Kidney capillary endothelial cell (primary cell): Measurements from ENCODE around the gene GLIS2.

Experiments used
- DNase-seq: peaks from one replicate; pipeline ENCODE4 v3.0.0-alpha.2; 2018; ENCODE audit warnings: low spot score

GLIS2 gene

DNA sequence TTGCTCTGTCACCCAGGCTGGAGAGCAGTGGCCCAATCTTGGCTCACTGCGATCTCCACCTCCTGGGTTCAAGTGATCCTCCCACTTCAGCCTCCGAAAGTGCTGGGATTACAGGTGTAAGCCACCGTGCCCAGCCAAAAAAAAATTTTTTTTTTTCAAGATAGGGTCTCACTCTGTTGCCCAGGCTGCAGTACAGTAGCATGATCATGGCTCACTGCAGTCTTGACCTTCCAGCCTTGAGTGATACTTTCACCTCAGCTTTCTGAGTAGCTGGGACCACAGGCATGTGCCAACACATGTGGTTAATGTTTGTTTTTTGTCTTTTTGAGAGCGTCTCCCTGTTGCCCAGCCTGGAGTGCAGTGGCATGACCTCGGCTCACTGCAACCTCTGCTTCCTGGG lies 37.0 kb downstream of the GLIS2 start:
- DNase-seq = no peak

DNA sequence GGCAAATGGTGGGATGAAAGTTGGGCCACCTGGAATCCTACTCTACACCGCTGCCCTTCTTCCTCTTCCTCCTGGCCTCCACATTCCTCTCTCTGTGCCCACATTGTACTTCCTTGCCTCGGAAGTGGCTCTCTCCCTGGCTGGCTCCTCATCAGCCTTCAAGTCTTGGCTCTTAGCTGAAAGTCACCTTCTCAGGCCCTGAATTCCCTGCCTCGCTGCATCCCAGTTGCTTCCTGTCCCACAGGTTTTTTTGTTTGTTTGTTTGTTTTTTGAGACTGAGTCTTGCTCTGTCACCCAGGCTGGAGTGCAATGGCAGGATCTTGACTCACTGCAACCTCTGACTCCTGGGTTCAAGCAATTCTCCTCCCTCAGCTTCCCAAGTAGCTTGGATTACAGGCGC lies 37.8 kb downstream of the GLIS2 start:
- peak; percentile 52 for DNase-seq

DNA sequence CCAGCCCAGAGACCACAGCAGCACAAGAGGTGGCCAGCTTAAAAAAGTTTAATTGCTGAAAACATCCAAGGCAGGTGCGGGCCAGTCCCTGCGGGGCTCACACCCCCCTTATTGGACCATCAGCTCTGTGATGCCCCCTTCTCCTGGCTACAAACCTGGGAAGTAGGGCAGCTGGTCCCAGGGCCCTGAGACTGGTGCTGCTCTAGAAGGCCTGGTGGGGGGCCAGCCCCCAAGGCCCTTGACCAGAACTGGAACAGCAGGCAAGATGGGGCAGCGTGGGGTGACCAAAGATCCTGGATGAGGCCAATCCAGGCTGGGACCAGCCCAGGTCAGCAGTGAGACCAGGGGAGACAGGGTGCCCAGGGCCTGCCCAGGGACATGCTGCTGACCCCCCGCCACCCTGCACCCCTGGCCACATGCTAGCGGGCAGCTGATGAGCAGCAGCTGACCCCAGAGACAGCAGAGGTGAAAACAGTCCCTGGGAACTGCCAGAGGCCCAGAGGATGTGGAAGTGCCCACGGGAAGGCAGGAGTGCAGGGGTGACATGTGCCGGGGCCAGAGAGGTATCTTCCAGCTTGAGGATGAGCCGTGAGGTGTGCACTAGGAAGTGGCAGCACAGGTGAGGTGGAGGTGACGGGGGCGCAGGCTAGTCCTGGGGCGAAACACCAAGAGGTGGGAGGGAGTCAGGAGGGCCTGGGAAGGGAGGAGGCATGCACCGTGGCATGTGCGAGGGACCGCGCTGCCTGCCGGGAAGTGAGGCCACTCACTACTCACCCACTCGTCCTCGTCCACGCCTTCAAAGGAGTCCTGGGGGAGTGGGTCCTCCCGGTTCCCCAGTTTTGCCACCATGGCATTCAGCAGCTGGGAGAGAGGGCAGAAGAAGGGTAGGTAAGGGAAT lies 38.9 kb downstream of the GLIS2 start:
- no peak for DNase-seq

DNA sequence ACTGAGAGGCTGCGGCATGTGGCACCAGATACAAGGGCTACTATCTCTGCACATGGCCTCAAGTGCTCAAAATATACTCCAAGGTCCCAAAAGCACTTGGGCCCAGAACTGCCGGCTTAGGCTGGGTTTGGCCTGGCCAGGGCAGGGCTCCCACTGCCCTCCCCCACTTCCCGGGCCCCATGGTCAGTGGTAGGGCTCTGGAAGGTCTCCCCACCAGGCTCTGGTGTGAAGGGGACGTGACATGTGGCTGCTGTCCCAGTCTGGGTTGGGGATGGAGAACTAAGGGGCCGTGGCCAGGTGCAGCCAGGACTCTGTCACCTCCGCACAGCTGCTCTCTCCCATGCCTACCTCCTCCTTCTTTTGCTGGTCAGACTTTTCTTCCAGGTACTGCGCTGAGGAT lies 41.0 kb downstream of the GLIS2 start:
- DNase-seq = no peak

DNA sequence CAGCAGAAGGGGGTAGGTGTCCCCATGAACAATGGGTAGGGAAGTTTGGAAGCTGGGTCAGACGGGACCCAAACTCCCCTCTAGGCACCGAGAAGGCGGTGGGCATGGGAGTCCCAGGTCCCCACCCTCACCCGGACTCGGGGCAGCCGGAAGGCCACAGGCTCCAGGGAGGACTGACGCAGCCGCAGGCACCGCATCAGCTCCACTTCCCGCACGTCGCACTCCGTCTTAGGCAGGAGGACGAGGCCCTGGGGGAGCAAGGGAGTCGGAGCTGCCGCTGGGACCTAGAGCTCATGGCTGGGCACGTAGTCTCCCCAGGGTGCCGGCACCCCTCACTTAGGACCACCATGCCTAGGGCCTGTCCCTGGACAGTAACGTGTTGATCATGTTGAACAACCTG lies 42.4 kb downstream of the GLIS2 start:
- no peak for DNase-seq

DNA sequence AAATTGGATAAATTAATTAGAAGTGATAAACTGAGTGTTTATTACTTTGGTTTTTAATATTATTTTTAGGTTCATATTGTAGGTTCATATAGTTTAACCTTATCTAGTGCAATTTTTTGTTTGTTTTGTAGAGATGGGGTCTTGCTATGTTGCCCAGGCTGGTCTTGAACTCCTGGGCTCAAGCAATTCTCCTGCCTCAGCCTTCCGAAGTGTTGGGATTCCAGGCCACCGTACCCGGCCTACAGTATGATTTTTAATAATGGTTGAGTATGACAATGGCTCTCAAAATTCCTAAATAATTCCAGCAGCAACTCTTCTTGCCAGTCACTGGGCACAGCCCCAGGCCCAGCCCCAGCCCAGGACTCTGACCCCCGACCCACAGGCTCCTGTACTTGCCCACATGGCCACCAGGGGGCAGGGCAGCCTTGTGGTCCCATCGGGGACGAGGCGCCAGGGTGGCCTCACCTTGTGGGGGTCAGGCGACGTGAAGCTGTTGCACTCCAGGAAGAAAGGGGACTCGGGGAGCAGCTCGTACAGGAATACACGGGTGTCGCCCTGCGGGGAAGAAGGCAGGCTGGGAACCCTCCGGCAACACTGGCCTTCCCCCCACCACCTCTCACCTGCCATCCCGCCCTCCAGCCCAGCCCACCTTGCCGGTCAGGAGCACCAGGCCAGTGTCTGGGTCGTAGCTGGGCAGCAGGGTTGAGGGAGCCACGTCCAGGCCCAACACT lies 43.1 kb downstream of the GLIS2 start:
- peak; percentile 37 for DNase-seq

DNA sequence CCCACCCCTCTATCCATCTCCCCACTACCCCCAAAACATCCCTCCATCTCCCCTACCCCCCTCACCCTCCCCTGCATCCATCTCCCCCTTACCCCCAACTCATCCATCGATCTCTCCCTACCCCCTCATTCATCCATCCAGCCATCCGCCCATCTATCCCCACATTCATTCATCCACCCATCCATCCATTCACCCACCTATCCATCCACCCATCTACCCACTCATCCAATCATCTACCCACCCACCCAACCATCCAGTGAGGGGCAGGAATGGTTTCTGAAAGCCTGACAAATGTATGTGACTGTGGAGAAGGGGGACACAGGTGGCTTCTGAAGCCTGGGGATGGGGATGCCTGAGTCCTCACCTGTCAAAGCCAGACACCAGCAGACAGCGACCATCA lies 44.0 kb downstream of the GLIS2 start:
- DNase-seq = no peak

DNA sequence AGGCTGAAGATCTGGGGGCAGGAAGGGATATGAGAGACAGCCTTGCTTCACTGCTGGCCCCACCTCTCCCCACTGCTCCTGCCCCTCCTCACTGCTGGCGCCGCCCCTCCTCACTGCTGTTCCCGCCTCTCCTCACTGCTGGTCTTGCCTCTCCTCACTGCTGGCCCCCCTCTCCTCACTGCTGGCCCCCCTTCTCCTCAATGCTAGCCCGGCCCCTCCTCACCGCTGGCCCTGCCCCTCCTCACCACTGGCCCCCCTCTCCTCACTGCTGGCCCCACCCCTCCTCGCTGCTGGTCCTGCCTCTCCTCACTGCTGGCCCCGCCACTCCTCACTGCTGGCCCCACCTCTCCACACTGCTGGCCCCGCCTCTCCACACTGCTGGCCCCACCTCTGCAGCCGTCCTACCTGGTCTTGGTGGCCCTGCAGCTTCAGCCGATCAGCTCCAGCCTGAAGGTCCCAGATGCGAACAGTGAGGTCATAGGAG lies 44.7 kb downstream of the GLIS2 start:
- DNase-seq = no peak

DNA sequence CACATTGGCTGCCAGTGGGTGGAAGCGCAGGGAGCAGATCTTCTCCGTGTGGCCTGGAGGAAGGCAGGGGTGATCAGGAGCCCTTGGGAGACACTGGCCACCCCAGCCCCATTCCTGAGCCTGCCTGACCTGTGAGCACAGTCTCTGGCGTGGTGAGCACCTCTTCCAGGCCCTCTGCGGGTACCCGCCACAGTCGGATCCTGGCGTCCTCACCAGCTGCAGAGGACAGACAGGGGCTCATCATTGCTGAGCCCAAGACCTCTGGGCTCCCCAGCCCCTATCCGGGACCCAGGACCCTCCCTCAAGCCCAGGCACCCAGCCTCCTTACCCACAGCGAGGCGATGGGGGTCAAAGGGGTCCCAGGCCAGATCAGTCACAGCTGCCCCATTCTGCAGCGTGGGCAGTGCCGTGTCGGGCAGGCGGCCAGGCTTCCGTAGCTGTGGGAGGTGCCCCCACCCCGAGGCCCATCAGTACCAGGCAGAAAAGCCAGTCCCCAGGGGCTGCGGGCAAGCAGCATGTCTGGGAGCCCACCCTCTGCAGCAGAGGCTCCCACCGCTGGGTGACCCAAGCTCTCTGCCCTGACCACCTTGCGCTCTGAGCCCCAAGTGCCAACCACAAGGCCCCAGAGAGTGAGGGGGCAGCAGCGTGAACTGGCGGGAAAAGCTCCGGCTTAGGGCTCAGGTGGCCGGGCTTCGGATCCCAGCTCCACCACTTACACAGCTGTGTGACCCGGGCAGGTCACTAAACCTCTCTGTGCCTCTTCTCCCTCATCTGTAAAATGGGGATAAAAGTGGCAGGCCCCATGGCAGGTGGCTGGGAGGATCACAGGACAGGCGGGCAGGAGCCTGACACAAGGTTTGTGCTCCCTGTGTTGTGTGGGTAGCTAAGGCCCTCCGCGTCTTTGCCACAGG lies 45.4 kb downstream of the GLIS2 start:
- DNase-seq = no peak

DNA sequence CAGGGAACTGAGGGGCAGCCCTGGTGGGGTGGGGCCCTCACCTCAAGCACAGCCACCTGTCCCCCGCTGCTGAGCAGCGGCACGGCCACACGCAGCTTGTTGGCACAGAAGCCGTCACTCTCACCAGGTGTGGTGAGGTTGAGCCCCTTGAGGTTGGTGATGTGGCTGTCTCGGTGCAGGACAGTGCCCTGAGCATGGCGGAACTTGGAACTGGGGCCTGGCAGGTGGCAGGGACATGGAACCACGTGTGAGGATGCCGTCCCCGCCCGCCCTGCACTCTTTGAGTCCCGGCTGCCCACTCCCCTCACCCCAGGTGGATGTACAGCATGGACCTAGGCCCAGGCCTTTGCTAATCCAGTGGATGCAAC lies 46.1 kb downstream of the GLIS2 start:
- no peak for DNase-seq

DNA sequence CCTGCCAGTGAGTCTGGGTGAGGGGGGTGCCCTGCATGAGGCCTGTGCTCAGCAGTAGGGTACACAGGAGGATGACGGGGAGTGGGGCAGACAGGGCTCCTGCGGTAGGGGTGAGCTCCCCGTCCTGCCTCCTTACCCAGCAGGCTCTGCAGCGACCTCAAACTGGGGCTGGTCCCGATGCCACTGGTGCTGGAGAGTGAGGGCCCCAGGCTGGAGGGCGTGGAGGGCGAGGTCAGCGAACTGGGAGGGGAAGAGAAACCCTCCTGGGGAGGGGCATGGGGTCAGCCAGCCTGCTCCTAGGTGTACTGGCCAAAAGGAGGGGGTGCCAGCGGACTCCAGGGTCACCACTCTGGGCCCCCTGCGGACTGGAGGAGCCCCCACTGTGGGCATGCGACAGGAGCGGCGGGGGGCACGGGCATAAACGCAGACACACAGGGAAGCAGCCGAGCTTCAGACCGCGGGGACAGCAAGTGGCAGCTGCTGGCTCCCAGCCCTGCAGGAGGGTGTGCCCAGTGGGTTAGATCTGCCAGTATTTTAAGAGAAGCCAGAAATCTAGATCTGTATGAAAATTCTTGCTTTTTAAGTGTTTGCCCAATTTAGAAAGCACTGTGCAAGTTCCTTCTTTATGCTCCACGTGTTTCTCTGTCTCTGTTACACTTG lies 46.7 kb downstream of the GLIS2 start:
- no peak for DNase-seq

DNA sequence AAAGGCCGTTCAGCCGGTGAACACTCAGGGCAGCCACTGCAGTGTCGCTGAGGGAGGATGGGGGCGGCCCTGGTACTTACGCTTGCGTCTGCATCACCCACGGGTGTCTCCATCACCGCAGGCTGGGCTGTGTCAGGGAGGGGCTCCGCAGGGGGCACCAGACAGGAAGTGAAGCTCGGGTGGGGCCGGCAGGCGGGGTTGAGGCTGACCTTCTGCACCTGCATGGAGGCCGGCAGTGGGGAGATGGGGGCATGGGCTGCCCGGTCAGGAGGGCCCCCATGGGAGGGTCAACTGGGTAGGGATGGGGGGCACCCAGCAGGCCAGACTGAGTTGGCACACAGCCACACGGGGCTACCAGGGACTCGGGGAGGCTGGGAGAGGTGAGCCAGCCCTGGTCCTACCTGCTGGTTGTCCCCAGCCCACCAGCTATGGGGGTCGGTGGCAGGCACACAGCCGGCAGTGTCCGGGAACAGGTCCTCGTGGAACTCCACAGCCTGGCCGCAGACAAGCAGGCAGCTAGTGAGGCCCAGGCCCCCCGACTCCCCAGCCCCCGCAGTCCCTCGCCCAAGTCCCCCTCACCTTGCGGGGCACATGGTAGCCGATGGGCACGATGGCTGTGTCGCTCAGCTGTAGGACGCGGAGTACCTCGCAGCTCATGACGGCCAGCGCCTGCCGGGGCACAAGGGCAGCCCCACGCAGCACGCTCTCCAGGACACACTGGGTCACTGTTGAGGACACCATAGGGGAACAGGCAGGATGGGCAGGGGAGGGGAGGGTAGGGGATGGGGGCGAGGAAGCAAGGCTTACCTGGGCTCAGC lies 48.5 kb downstream of the GLIS2 start:
- no peak for DNase-seq

DNA sequence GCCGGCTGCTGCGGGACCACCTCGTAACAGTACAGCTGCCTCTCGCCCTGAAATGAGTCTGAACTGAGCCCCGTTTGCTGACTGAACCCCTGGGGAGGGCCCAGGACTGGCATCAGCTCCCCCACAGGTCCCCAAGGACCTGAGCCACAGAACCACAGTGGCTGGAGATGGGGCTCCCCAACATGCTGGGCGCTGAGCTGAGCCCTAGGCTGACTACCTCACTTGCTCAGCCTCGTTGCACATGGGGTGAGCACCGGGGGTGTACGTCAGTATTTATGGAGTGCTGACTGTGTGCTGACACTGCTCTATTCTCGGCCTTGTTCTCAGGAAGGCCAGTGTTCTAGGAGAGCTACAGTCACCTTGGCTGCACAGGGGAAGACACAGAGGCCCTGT lies 49.1 kb downstream of the GLIS2 start:
- DNase-seq = no peak

DNA sequence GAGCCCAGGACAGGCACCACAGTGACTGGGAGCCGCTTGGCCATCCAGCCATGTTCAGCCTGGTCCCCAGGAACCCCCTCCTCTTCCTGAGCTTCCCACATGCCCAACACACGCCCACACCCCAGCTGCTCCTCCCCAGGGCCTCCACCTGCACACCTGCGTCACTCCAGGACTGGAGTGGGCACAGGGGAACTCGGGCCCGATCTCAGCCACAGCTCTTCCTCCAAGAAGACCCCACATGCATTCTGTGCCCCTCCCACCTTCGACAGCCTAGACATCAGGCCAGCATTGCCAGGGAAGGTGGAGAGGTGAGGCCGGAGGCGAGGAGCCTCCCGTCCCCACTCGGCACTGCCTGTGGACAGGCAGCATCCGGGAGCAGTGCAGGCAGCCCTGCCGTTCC lies 49.7 kb downstream of the GLIS2 start:
- no peak for DNase-seq

DNA sequence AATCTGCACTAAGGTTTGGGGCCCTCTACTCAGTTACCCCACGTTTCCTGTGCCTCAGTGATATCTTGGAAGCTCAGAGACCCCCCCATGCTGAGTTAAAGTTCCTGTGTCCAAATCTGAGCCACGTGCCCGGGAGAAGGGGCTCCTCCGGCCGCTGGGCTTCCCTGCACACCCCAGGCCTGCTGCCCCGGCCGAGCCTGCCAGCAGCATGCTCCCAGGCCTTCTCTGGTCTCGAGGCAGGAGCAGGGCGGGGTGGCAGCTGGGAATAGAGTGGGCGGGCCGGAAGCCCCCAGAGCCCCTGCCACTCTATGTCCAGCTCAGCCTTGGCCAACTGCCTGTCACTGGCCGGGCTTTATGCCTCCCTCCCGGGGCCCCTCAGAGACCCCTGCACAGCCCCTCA lies 50.1 kb downstream of the GLIS2 start:
- no peak for DNase-seq

DNA sequence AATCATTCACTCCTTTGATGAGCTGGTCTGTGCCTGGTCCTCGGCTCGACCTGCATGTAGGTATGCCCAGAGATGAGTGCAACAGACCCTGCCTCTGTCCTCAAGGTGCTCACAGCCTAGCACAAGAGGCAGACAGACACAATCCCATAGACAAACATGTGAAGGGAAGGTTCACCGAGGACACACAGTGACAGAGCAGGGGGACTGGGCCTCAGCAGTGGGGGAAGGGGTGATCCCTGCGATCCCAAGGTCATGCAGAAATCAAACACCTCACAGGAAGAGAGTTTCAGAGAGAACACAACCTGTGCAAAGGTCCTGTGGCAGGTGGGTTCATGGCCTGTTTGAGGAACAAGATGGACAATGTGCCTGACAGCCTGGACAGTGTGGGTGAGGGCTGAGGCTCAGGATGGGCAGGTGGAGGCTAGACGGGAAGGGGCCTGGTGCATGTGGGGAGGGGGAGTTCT lies 51.6 kb downstream of the GLIS2 start:
- DNase-seq = no peak

DNA sequence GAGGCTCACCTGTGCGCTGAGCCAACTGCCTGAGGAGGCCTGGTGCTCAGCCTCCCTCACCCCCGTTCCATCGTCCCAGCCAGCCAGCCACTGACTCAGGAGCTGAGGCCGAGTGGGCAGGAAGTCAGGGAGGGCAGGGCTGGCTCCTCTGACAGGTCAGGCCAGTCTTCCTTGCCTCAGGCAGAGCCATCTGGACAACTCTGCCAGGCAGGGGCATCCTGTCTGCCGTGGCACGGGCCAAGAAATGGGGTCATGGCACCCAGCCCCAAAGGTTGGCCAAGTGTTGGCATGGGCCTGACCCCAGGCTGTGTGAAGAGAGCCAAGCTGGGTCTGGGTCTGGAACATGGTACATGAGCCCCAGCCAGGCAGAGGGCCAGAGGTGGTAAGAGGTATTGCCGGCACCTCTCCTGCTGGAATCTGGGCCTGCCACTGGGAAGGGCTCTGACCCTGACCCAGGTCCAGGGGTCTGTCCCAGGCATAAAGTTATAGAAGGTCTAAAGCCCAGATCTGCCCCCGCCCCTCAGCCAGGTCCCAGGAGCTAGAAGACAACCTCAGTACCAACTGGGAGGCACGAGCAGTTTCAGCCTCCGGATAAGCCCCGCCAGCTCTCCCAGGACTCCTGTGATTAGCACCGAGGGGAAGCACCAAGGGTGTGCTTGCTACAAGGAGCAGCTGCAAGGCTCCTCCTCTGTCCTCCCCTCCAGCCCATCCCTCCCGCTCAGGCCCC lies 53.3 kb downstream of the GLIS2 start:
- no peak for DNase-seq

DNA sequence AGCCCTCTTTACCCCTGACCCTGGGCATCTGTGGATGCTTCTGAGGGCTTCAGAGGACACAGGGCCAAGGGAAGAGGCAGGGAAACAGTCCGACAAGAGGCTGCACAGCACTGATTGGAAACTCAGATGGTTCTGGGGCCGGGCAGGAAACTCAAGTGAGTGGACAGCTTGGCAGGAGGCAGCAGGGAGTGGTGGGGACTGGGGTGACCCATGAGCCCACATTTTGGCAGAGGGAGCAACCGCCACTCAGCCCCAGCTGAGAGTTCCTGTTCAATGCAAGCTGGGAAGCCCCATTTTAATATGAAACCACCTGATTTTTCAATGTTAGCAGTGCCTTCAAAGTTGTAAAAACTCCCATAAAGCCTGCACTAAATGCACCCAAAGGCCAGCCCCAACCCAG lies 54.3 kb downstream of the GLIS2 start:
- no peak for DNase-seq

DNA sequence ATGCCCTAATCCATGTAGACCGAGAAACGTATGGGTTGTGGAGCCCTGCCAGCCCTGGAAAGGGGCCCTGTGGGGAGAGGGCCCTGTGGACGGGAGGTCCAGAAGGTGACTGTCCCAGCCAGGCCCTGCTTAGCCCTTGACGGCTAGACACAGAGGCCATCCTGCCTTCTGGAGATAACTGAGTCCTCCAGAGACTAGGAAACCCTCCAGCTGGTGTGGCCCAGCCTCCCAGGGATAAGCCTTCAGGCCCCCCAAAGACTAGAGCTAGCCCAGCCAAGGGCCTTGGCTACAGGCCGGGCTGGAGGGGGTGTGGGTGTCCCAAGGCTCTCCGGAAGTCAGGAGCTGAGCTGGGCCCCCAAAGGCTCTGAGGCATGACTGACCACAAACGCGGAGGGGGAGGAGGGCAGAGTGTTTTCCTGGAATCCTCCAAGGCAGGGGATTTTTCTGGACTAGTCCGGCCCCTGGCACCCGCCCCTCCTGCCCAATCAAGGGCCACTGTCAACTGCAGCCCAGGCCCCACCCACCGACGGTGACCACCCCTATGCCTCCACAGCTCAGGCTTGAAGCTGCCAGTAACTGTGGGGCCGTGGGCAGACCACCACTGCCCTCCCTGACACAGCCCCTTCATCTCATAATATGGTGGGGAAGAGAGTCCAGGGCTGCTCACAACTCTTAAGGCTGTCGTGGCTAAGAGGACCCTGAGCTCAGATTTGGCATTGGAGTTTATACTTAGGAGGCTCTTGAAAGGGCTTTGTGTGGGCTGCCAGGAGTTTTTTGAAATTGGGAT lies 54.9 kb downstream of the GLIS2 start:
- DNase-seq = no peak
